ENCODE measurements around the gene ATP2A2. TPM values are rescaled to one million over a fixed set of nuclear protein-coding genes. Genes with fewer than 3 reads are reported as not detected.
A peak's percentile ranks its signal among the peaks of the same experiment; 100 is the strongest.
"Not testable (repeated sequence)": the region's sequence is repeated elsewhere in the genome, so short reads cannot be mapped to it uniquely, and the experiment has no call there.

Gene ATP2A2
- total RNA-seq, 1 donor from 2014 or later, result 3,201 TPM

DNA sequence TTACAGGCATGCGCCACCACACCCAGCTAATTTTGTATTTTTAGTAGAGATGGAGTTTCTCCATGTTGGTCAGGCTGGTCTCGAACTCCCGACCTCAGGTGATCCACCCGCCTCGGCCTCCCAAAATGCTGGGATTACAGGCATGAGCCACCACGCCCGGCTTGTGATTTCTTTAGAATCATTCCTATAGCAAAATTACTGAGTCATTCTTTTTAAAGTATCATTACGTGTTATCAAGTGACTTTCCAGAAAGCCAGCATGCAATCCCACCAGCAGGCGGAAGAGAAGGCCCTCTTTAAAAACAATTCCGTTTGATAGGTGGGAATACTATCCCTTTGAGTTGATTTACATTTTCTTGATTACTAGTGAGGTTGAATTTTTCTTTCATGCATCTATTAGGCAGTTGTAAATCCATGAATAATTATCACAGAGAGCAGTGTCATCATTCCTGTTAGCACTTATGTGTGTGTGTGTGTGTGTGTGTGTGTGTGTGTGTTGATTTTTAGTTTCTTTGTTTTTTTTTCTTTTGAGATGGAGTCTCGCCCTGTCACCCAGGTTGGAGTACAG, 25.1 kb upstream of the ATP2A2 start:
- ATAC-seq; intact Hi-C loops (cut with micrococcal nuclease); DNase-seq: not testable (repeated sequence)

- ATAC-seq (peak; percentile 10), DNase-seq (peak; percentile 68)
- intact Hi-C loops (cut with micrococcal nuclease), result no loop called here
Measured at GRCh38 chr12:110256780-110257431, 24.1 kb upstream of the ATP2A2 start.

DNA sequence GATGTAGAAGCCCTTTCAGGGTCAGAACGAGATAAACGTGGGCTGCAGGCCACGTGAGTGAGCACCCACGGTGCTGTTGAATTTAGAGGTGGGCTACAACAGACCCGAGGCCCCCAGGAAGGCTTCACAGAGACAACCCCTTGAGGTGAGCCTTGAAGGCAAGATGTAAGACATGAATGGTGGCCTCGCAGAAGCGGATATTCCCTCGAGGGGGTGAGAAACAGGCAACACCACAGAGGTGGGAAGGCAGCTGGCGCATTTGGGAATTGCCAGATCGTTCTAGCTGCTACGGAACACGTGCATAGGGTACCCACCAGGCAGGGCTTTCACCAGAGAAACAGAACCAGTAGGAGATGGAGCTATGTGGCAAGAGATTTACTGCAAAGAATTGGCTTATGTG, 22.6 kb upstream of the ATP2A2 start:
- DNase-seq, result no peak
- ATAC-seq, result no peak
- intact Hi-C loops (cut with micrococcal nuclease), result no loop called here

DNA sequence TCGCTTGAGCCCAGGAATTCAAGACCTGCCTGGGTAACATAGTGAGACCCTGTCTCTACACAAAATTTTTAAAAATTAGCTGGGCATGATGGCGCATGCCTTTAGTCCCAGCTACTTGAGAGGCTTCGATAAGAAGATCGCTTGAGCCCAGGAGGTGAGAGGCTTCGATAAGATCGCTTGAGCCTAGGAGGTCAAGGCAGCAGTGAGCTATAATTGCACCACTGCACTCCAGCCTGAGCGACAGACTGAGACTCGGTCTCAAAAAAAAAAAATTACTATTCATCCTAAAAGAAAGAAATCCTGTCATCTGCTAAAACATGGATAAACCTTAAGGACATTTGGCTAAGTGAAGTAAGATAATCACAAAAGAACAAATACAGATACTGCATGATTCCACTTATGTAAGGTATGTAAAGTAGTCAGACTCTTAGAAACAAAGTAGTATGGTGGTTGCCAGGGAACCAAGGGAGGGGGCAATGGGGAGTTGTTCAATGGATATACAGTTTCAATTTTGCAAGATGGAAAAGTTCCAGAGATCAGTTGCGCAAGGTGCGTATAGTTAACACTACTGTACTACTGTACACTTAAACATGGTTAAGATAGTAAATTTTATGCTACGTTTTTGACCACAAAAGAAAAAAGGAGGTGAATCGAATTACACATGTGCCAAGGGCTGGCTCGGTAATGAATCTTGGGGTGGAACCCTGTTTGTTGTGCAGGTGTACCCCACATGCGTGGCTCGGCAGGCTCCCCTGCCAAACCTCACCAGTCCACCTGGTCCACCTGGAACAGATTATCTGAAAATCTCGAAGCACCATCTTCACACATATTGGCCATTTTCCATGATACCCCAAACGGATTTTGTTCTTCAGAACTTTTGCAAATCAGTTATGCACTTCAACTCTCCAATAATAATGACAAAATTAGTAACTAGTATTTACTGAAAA, 18.3 kb upstream of the ATP2A2 start:
- peak; percentile 39 for ATAC-seq
- DNase-seq, result no peak
- intact Hi-C loops (cut with micrococcal nuclease), result no loop called here

DNA sequence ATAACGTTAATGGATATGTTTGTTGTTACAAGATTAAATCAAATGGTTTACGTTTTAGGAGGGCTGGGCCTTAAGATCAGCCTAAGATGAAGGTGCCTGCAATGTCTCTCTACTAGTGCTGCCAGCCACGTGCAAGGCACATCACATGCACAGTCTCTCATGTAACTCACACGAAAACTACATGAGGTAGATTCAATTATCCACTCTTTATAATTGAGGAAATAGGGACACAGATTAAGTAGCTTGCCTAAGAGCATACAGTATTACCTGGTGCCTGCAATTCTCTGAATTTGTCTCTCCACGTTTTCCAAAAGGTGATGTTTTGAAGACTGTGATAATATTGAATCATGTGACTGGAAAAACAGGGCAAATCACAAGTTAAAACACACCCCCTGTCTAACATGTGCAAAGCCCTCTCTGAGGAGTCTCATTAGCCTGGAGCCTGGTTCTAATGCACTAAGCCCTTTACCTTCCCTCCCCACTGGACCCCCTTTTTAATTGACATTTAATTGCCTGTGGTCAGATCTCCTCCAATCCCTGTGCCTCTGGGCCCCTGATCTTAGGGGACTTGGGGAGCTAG, 14.6 kb upstream of the ATP2A2 start:
- intact Hi-C loops (cut with micrococcal nuclease), result no loop called here
- DNase-seq, result no peak
- no peak for ATAC-seq

GRCh38 chr12:110266980-110267620, 13.9 kb upstream of the ATP2A2 start:
- intact Hi-C loops (cut with micrococcal nuclease), result no loop called here
- ATAC-seq (peak; percentile 49), DNase-seq (no peak)

DNA sequence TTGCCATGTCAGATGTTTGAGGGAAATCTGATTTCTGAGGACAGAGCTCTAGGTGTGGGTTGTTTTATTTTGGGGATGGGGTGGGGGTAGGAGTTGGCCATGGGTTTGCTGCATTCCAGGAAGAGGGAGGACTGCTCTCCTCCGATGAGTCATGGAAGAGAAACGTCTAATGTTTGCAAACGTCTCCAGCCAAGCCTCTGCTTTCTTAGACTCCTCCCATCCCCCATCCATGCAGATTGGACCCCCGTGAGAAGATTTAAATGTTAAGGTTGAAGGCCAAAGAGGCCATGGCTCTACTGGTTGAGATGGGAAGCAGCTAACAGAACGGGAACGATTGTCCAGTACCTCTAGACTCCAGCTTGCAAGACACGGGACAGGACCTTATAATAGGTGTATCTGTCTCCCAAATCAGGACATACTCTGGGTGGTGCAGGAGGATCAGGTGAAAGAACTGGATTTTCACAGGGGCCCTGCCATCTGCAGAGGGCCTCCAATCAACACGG, 11.4 kb upstream of the ATP2A2 start:
- intact Hi-C loops (cut with micrococcal nuclease), result no loop called here
- ATAC-seq, result peak; percentile 4

GRCh38 chr12:110270125-110270962, 10.7 kb upstream of the ATP2A2 start:
- DNase-seq, result peak; percentile 63
- peak; percentile 89 for ATAC-seq
- intact Hi-C loops (cut with micrococcal nuclease), result no loop called here

More for the DNA sequence above, 11.4 kb upstream of the ATP2A2 start:
- no peak for DNase-seq

DNA sequence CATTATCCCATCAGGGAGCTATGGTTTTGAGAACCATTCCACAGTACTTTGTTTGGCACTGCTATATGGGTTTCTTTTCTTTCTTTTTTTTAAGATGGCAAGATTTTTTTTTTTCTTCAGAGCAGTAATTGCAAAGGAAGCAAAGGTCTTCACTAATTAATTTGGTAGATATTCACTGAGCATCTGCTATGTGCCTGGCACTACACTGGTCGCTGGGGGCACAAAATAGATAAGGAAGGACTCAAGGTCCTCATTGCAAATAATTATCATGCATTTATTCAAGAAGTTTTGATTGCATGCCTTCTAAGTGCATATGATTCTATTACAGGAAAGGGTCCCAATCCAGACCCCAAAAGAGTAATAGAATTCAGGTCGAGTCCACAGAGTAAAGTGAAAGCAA, 10.0 kb upstream of the ATP2A2 start:
- intact Hi-C loops (cut with micrococcal nuclease), result no loop called here
- DNase-seq, result no peak
- ATAC-seq, result no peak

DNA sequence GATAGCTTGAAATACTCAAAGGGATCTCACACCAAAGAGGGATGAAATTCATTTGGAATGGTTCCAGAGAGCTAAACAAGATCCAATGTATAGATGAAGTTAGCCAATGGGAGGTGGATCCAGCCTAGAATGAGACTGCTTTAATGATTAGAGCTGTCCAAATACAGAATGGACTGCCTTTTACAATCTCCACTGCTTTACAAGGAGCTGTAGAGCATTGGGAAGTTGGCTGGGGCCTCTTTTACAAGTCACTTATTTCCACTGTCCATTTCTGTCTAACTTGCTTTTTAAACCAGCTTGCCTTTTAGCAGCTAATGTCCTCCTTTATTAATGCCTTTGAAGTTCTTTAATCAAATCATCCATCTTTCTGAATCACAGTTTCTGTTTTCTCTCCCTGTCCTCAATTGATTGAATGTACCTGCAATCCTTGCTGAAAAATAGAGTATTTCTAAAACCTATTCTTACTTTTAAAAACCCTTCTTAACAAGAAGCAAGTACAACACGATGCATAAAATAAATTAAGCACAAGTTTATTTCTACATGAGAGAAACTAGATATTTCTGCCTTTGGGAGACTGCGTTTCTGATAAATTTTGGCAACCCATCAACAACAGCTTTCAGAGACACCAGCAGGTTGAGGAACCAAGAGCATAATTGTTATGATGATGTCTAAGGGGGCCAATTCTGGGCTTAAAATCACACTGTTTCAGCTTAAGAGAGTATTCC, 3.4 kb upstream of the ATP2A2 start:
- intact Hi-C loops (cut with micrococcal nuclease), result no loop called here
- ATAC-seq, result no peak
- DNase-seq, result no peak

GRCh38 chr12:110278255-110278536, 2.9 kb upstream of the ATP2A2 start:
- DNase-seq (no peak), ATAC-seq (no peak)
- intact Hi-C loops (cut with micrococcal nuclease), result no loop called here

DNA sequence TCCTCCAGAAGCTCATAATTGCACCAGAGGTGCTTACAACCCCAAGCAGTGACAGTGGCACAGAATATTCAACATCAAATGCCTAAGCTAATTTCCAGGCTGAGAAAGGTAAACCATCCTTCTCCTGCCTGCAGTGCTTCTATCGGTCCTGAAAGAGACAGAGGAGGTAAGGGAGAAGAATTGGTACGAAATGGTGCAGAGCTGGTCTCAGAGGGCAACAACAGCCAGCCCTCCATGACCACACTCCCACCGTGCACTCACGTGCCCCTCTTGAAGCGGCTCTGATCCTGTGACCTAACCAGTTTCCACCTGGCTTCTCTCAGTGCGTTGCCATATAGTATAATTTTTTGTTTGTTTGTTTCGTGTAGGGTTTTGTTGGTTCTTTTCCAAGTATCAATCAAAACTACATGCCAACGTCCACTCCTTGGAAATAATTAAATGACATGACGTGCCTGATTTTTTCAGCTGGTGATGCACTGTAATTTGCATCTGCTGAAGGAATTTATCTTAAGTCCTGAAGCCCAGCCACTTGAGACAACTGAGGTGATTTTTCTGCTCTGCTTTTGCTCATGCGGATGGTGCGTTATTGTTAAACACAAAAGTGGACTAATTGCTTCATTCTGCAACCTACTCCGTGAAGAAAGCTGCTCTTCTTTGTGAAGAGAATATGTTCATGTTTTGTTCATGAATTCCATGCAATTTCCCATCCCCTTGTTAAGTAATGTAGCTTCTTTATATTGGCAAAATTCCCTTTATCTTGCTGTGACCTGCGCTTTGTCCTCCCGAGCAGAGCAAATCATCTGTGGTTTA, 1.3 kb upstream of the ATP2A2 start:
- ATAC-seq (no peak), DNase-seq (no peak)
- intact Hi-C loops (cut with micrococcal nuclease), result no loop called here

GRCh38 chr12:110280392-110280778, 662 bp upstream of the ATP2A2 start:
- intact Hi-C loops (cut with micrococcal nuclease), result no loop called here
- peak; percentile 69 for ATAC-seq
- DNase-seq, result peak; percentile 85

DNA sequence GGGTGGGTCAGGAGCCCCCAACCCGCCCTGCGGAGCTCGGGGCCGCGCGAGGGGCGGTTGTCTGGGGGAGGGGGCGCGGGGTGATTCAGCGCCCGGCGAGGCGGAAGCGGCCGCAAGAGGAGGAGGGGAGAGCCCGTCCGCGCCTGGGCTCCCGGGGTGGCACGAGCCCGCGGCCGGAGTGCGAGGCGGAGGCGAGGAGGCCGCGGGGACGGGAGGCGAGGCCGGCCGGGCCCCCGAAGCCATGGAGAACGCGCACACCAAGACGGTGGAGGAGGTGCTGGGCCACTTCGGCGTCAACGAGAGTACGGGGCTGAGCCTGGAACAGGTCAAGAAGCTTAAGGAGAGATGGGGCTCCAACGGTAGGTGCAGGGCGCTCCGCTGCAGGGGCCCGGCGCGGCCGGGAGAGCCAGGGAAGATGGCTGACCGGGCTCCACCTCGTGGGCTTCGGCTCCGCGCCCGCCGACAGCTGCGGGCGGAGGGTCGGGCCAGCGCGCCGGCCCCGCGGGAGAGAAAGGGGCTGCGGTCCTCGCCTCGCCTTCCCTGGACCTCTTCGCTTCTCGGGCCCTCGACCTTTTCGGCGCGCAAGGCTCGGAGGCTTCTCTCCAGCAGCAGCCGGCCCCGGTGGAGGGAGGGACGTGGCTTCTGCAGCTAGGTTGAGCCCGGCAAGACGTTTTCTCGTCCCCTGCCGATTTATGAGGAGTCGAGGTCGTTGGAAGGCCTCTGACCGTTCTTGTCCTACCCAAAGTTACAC, 677 bp downstream of the ATP2A2 start:
- ATAC-seq (peak; percentile 23), DNase-seq (peak; percentile 68)
- intact Hi-C loops (cut with micrococcal nuclease), result no loop called here

GRCh38 chr12:110282300-110282860, 1.3 kb downstream of the ATP2A2 start:
- ATAC-seq, result peak; percentile 6
- no peak for DNase-seq
- intact Hi-C loops (cut with micrococcal nuclease), result no loop called here
